ENCODE data around the gene MMP20.
"Not testable (repeated sequence)": the region's sequence is repeated elsewhere in the genome, so short reads cannot be mapped to it uniquely, and the experiment has no call there.

MMP20 gene

GRCh38 chr11:102625177-102625576 lies at the start of gene MMP20:
Gene MMP20, minus strand, starts transcription at chr11:102625332. Its CDS starts 13 bp downstream, at chr11:102625319.
- DNase-seq: no peak

- DNase-seq: no peak
Observed at GRCh38 chr11:102669664-102670063, 44.5 kb upstream of the MMP20 start.

GRCh38 chr11:102666331-102666957 lies 41.3 kb upstream of the MMP20 start:
- DNase-seq: no peak

GRCh38 chr11:102664001-102664752 lies 39.0 kb upstream of the MMP20 start:
- no peak for DNase-seq

GRCh38 chr11:102662607-102663006 lies 37.5 kb upstream of the MMP20 start:
- no peak for DNase-seq

GRCh38 chr11:102661040-102661439 lies 35.9 kb upstream of the MMP20 start:
- DNase-seq: no peak

- no peak for DNase-seq
Observed at GRCh38 chr11:102656528-102656927, 31.4 kb upstream of the MMP20 start.

GRCh38 chr11:102655547-102655946 lies 30.4 kb upstream of the MMP20 start:
- no peak for DNase-seq

- no peak for DNase-seq
Observed at GRCh38 chr11:102654761-102655160, 29.6 kb upstream of the MMP20 start.

GRCh38 chr11:102653744-102654291 lies 28.7 kb upstream of the MMP20 start:
- DNase-seq: no peak

GRCh38 chr11:102647430-102647829 lies 22.3 kb upstream of the MMP20 start:
- DNase-seq: no peak

- DNase-seq: no peak
Observed at GRCh38 chr11:102643941-102644340, 18.8 kb upstream of the MMP20 start.

GRCh38 chr11:102640946-102641345 lies 15.8 kb upstream of the MMP20 start:
- DNase-seq: no peak

- DNase-seq: no peak
Observed at GRCh38 chr11:102639656-102640055, 14.5 kb upstream of the MMP20 start.

GRCh38 chr11:102637731-102638130 lies 12.6 kb upstream of the MMP20 start:
- no peak for DNase-seq

- DNase-seq: no peak
Observed at GRCh38 chr11:102633385-102634026, 8.4 kb upstream of the MMP20 start.

- no peak for DNase-seq
Observed at GRCh38 chr11:102632026-102632425, 6.9 kb upstream of the MMP20 start.

GRCh38 chr11:102630598-102631448 lies 5.7 kb upstream of the MMP20 start:
- no peak for DNase-seq

GRCh38 chr11:102629908-102630307 lies 4.8 kb upstream of the MMP20 start:
- DNase-seq: not testable (repeated sequence)

GRCh38 chr11:102626676-102627075 lies 1.5 kb upstream of the MMP20 start:
- no peak for DNase-seq

- DNase-seq: no peak
Observed at GRCh38 chr11:102623998-102624397, 1.1 kb downstream of the MMP20 start.

GRCh38 chr11:102623128-102623527 lies 2.0 kb downstream of the MMP20 start:
- no peak for DNase-seq

- DNase-seq: no peak
Observed at GRCh38 chr11:102622258-102622657, 2.9 kb downstream of the MMP20 start.

Data from NCI-H1694 (cell line).